HepG2 (cell line): Measurements from ENCODE around the gene DMAC2L. TPM values are rescaled to one million over a fixed set of nuclear protein-coding genes. Genes with fewer than 3 reads are reported as not detected.

ENCODE experiments used
- ATM ChIP-seq: fragments of 450-650 bp; IDR thresholded peaks from 2 replicates; pipeline ENCODE4 v1.7.1; 2017; ENCODE audit warnings: mild to moderate bottlenecking, borderline replicate concordance
- EEA1 ChIP-seq: sonication (generic); formaldehyde crosslinking; IDR thresholded peaks from 2 replicates; pipeline ENCODE4 v1.5.1; 2020; ENCODE audit warnings: mild to moderate bottlenecking, missing genetic modification reagents, borderline replicate concordance
- FOSL2 ChIP-seq: sonication (generic); formaldehyde crosslinking; IDR thresholded peaks from 2 replicates; pipeline ENCODE4 v1.4.0; 2020; ENCODE audit warnings: missing genetic modification reagents
- IKZF1 ChIP-seq: fragments of 450-650 bp; IDR thresholded peaks from 2 replicates; pipeline ENCODE4 v1.7.1; 2016
- KMT2B ChIP-seq: IDR thresholded peaks from 2 replicates; pipeline ENCODE4 v1.6.1; 2016; ENCODE audit warnings: missing genetic modification reagents, missing compliant biosample characterization
- MAFK ChIP-seq, 2 experiments: IDR thresholded peaks in 1 of 2; conservative IDR thresholded peaks in 1 of 2; 2 replicates each; pipeline ENCODE4 v1.6.1; 2011; ENCODE audit warnings: improper control_type of control experiment in 2 of 2, low read length in 2 of 2
- MBNL3 ChIP-seq: fragments of 250-450 bp; sonication (Bioruptor Pico); conservative IDR thresholded peaks from 2 replicates; pipeline ENCODE4 v1.8.0; 2022; ENCODE audit warnings: mild to moderate bottlenecking, inconsistent platforms
- NR3C1 ChIP-seq: sonication (generic); formaldehyde crosslinking; IDR thresholded peaks from 2 replicates; pipeline ENCODE4 v1.4.0; 2020; ENCODE audit warnings: missing genetic modification reagents
- PAX8 ChIP-seq: sonication (generic); formaldehyde crosslinking; IDR thresholded peaks from 2 replicates; pipeline ENCODE4 v1.8.0; 2022; ENCODE audit warnings: mild to moderate bottlenecking, missing genetic modification reagents, borderline replicate concordance
- PHF21A ChIP-seq: sonication (generic); formaldehyde crosslinking; IDR thresholded peaks from 2 replicates; pipeline ENCODE4 v1.5.0; 2020; ENCODE audit warnings: mild to moderate bottlenecking, missing genetic modification reagents
- SALL2 ChIP-seq: sonication (generic); formaldehyde crosslinking; IDR thresholded peaks from 2 replicates; pipeline ENCODE4 v1.8.1; 2023; ENCODE audit warnings: mild to moderate bottlenecking, missing genetic modification reagents, inconsistent platforms
- STAG1 ChIP-seq: sonication (generic); formaldehyde crosslinking; IDR thresholded peaks from 2 replicates; pipeline ENCODE4 v1.4.0; 2020; ENCODE audit warnings: missing genetic modification reagents
- SUZ12 ChIP-seq: fragments of 150-350 bp; IDR thresholded peaks from 2 replicates; pipeline ENCODE4 v1.6.1; 2014; ENCODE audit warnings: low read depth, low read length
- YY1 ChIP-seq: IDR thresholded peaks from 2 replicates; pipeline ENCODE4 v1.6.1; 2011; ENCODE audit warnings: low read length, low read depth, moderate library complexity, mild to moderate bottlenecking; ENCODE audit not compliant: insufficient read depth, insufficient replicate concordance
- ZBTB8A ChIP-seq: sonication (generic); formaldehyde crosslinking; IDR thresholded peaks from 2 replicates; pipeline ENCODE4 v1.4.0; 2020; ENCODE audit warnings: mild to moderate bottlenecking, low read depth, missing genetic modification reagents, borderline replicate concordance
- ZNF10 ChIP-seq: sonication (generic); formaldehyde crosslinking; IDR thresholded peaks from 2 replicates; pipeline ENCODE4 v1.4.0; 2020; ENCODE audit warnings: mild to moderate bottlenecking, low read depth, missing genetic modification reagents, borderline replicate concordance
- ZNF274 ChIP-seq: sonication (generic); formaldehyde crosslinking; IDR thresholded peaks from 2 replicates; pipeline ENCODE4 v1.5.1; 2020; ENCODE audit warnings: mild to moderate bottlenecking, missing genetic modification reagents
- ZNF335 ChIP-seq: sonication (generic); formaldehyde crosslinking; IDR thresholded peaks from 2 replicates; pipeline ENCODE4 v1.4.0; 2020; ENCODE audit warnings: missing genetic modification reagents
- ZNF432 ChIP-seq: sonication (generic); formaldehyde crosslinking; IDR thresholded peaks from 2 replicates; pipeline ENCODE4 v1.5.0; 2020; ENCODE audit warnings: missing genetic modification reagents, mild to moderate bottlenecking, borderline replicate concordance
- ZNF644 ChIP-seq: IDR thresholded peaks from 2 replicates; pipeline ENCODE4 v1.6.1; 2016; ENCODE audit warnings: low read depth
- ZNF879 ChIP-seq: sonication (generic); formaldehyde crosslinking; IDR thresholded peaks from 2 replicates; pipeline ENCODE4 v1.8.1; 2023; ENCODE audit warnings: missing genetic modification reagents
- ZSCAN21 ChIP-seq: sonication (generic); formaldehyde crosslinking; IDR thresholded peaks from 2 replicates; pipeline ENCODE4 v1.8.0; 2022; ENCODE audit warnings: mild to moderate bottlenecking, missing genetic modification reagents, moderate library complexity, borderline replicate concordance
- polyA plus RNA-seq, 8 experiments: library from polyadenylated mRNA; depleted of rRNA in 3 of 8; stranded (reverse) in 7 of 8; unstranded in 1 of 8; fragments of >200 nt; fragmentation: Illumina TruSeq in 4 of 8; extraction: Trizol in 4 of 8; gene quantifications; 2 replicates each; pipeline versions ENCODE4 v1.2.1 to v1.2.3, GENCODE V29; 2011 to 2016; ENCODE audit warnings: low read depth in 4 of 8, missing spikeins in 1 of 8, mixed read lengths in 1 of 8; ENCODE audit not compliant: insufficient read depth in 1 of 8
- total RNA-seq, 5 experiments: library from RNA; depleted of rRNA; stranded (reverse); fragments of >200 nt; fragmentation: Illumina TruSeq; extraction: Trizol; gene quantifications; 2 replicates each; pipeline ENCODE4 v1.2.3, GENCODE V29; 2016; ENCODE audit warnings: low read depth in 1 of 5
- TF ChIP-seq, protein P1 (sequence below): IDR thresholded peaks from 2 replicates; pipeline ENCODE4 v1.6.1; 2016; ENCODE audit warnings: mild to moderate bottlenecking, missing biosample characterization, missing genetic modification reagents
- TF ChIP-seq, protein P2 (sequence below): IDR thresholded peaks from 2 replicates; pipeline ENCODE4 v1.6.1; 2016; ENCODE audit warnings: mild to moderate bottlenecking
- TF ChIP-seq, protein P3 (sequence below): sonication (generic); formaldehyde crosslinking; IDR thresholded peaks from 2 replicates; pipeline ENCODE4 v1.8.0; 2022; ENCODE audit warnings: mild to moderate bottlenecking, missing genetic modification reagents, borderline replicate concordance
- TF ChIP-seq, protein P4 (sequence below): sonication (generic); formaldehyde crosslinking; IDR thresholded peaks from 2 replicates; pipeline ENCODE4 v1.4.0; 2020; ENCODE audit warnings: missing genetic modification reagents

The DMAC2L gene
- total and polyA plus RNA-seq, 2 of the 13 experiments (the other 11 are each of a cell fraction or from before 2014, with no cell fraction given) = 19.4 to 23.2 TPM

DNA sequence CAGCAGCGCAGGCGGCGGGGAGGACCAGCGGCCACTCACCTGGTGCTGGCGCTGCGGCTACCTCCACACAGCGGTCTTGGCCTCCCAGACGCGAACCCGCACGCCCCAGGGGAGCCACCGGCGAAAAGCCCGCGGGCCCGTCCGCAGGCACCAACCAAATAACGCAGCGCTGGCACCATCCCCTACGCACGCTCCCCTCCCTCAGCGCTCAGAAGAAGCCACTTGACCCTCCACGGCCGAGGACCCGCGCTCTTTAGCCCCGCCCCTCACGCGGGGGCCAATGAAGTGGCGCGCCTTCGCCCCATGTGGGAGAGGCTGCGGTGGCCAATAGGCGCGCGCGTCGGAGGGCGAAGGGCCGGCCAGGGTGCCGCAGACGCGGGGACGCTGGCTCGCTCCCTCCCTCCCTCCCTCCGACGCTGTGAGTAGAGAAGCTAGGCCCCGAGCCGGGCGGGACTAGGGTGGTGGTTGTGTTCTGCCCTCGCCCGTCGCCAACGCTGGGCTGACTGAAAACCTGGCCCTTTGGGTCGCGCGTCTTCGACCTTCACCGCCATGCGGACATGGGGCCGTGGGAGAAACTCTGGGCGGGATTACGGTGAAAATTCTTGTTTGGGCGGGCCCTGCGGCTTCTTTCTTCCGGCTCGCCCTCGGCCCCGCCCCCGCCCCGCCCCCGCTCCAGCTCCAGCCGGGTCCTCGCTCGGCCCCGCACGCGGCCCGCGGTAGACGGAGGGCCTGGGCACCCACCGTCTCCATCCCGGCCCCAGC is at the start of gene DMAC2L, which contains the start of gene L2HGDH (continued):
- TF ChIP-seq SALL2 (CRISPR knock-in tag) = peak; percentile 29; the same call in 1 of the 2 replicates
- TF ChIP-seq, protein P1, sequence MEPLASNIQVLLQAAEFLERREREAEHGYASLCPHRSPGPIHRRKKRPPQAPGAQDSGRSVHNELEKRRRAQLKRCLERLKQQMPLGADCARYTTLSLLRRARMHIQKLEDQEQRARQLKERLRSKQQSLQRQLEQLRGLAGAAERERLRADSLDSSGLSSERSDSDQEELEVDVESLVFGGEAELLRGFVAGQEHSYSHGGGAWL = peak; percentile 86
- TF ChIP-seq PAX8 (CRISPR knock-in tag) = peak; percentile 87; the same call in 1 of the 2 replicates
- 0 out of 2 replicates have a peak, but pooled peaks have one; percentile 72 for TF ChIP-seq ZNF432
- peak; percentile 11; the same call in 1 of the 2 replicates for TF ChIP-seq STAG1 (CRISPR knock-in tag)
- peak; percentile 86 for TF ChIP-seq KMT2B (CRISPR knock-in tag)
- TF ChIP-seq ZNF644 = 0 out of 2 replicates have a peak, but pooled peaks have one; percentile 19
- no peak for TF ChIP-seq SUZ12
- no peak for TF ChIP-seq ZNF10
- TF ChIP-seq, protein P2, sequence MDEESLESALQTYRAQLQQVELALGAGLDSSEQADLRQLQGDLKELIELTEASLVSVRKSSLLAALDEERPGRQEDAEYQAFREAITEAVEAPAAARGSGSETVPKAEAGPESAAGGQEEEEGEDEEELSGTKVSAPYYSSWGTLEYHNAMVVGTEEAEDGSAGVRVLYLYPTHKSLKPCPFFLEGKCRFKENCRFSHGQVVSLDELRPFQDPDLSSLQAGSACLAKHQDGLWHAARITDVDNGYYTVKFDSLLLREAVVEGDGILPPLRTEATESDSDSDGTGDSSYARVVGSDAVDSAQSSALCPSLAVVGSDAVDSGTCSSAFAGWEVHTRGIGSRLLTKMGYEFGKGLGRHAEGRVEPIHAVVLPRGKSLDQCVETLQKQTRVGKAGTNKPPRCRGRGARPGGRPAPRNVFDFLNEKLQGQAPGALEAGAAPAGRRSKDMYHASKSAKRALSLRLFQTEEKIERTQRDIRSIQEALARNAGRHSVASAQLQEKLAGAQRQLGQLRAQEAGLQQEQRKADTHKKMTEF (CRISPR knock-in tag) = peak; percentile 85
- TF ChIP-seq IKZF1 = no peak
- TF ChIP-seq ZBTB8A (CRISPR knock-in tag) = peak; percentile 13; the same call in 1 of the 2 replicates
- peak; percentile 96; the same call in 1 of the 2 replicates for TF ChIP-seq ZNF274 (CRISPR knock-in tag)
- no peak for TF ChIP-seq MAFK (conservative IDR thresholded peaks at IDR 0.05 in 1 of 2, IDR thresholded peaks at IDR 0.05 in 1 of 2; ENCODE audit: low read length in 2 of 2)
- TF ChIP-seq EEA1 (CRISPR knock-in tag) = peak; percentile 72; the same call in 1 of the 2 replicates
- TF ChIP-seq ZNF335 (CRISPR knock-in tag) = 0 out of 2 replicates have a peak, but pooled peaks have one; percentile 80
- TF ChIP-seq, protein P3, sequence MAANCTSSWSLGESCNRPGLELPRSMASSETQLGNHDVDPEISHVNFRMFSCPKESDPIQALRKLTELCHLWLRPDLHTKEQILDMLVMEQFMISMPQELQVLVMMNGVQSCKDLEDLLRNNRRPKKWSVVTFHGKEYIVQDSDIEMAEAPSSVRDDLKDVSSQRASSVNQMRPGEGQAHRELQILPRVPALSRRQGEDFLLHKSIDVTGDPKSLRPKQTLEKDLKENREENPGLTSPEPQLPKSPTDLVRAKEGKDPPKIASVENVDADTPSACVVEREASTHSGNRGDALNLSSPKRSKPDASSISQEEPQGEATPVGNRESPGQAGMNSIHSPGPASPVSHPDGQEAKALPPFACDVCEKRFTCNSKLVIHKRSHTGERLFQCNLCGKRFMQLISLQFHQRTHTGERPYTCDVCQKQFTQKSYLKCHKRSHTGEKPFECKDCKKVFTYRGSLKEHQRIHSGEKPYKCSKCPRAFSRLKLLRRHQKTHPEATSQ = peak; percentile 60; the same call in 1 of the 2 replicates
- peak; percentile 18; the same call in 1 of the 2 replicates for TF ChIP-seq FOSL2 (CRISPR knock-in tag)
- 0 out of 2 replicates have a peak, but pooled peaks have one; percentile 76 for TF ChIP-seq ZNF879 (CRISPR knock-in tag)
- peak; percentile 50 for TF ChIP-seq YY1
- no peak for TF ChIP-seq ATM
- TF ChIP-seq, protein P4, sequence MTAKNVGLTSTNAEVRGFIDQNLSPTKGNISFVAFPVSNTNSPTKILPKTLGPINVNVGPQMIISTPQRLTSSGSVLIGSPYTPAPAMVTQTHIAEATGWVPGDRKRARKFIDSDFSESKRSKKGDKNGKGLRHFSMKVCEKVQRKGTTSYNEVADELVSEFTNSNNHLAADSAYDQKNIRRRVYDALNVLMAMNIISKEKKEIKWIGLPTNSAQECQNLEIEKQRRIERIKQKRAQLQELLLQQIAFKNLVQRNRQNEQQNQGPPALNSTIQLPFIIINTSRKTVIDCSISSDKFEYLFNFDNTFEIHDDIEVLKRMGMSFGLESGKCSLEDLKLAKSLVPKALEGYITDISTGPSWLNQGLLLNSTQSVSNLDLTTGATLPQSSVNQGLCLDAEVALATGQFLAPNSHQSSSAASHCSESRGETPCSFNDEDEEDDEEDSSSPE (CRISPR knock-in tag) = peak; percentile 86
- peak; percentile 83; the same call in 1 of the 2 replicates for TF ChIP-seq ZSCAN21
- TF ChIP-seq PHF21A (CRISPR knock-in tag) = peak; percentile 88
- no peak for TF ChIP-seq MBNL3 (CRISPR knock-in tag)
- TF ChIP-seq NR3C1 (CRISPR knock-in tag) = no peak
